Brain pericyte (primary cell): ENCODE measurements around the gene MUC13.

ENCODE experiments used
- DNase-seq: peaks from one replicate; pipeline ENCODE4 v3.0.0-alpha.2; 2012; ENCODE audit warnings: low read depth, low spot score

Gene MUC13

DNA sequence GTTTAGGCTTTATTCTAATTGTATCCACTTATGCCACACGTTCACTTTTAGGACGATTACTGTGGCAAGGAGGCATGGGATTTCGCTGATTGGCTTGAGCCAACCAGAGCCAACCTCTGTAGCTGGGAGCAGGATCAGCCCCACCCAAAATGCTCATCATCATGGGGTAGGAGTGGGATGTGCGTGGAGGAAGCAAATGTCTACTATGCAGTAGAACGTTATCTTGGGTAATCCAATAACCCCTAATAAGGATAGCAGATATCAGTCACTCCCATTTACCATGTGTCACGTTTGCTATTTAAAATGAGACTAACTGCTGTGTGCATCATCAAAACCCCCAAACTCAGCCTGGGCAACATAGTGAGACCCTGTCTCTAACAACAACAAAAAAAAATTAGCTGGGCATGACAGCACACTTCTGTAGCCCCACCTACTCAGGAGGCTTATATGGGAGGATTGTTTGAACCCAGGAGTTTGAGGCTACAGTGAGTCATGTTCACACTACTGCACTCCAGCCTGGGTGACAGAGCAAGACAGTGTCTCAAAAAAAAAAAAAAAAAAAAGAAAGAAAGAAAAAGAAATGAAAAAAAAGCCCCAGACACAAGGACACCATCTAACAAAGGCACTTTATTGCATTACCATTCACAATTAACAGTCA lies 29.6 kb downstream of the MUC13 start:
- DNase-seq: no peak

DNA sequence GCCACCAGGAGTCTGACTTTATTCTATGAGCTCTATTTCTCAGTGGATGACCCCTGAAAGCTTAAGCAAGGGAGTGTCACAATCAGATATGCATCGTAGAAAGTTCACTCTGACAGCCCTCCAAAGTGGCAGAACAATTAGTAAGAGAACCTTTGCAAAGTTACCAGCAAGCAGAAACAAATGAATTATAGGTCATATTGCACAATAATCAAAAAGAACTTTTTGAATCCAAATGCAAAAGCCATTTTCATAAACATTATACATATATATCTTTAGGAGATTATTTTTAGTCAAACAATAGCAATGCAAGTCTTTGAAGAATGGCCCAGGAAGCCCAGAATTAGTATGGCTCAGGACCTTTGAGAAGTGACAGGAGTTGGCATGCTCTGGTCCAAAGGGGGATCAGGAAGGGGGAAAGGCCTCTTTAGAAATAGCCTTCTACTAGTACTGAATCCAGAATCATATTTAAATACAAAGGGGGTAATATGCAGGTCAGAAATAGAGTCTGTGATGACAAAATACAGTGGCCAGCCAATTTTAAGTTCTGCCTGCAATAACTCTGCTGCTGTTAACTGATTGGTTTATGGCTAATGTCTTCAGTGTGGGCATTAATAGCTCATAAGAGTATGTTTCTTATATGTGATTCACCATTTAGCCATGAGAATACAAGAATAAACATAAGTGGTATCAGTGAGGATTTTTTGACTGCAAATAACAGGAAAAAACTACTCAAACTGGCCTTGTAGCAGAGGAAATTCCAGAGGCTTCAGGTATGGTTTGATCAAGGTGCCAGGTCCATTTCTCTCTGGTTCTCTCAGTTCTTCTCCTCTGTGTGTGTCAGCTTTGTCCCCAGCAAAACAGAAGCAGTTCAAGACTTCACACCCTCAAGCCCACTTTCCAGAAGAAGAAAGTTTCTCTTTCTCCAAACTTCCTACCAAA lies 30.4 kb downstream of the MUC13 start:
- no peak for DNase-seq

DNA sequence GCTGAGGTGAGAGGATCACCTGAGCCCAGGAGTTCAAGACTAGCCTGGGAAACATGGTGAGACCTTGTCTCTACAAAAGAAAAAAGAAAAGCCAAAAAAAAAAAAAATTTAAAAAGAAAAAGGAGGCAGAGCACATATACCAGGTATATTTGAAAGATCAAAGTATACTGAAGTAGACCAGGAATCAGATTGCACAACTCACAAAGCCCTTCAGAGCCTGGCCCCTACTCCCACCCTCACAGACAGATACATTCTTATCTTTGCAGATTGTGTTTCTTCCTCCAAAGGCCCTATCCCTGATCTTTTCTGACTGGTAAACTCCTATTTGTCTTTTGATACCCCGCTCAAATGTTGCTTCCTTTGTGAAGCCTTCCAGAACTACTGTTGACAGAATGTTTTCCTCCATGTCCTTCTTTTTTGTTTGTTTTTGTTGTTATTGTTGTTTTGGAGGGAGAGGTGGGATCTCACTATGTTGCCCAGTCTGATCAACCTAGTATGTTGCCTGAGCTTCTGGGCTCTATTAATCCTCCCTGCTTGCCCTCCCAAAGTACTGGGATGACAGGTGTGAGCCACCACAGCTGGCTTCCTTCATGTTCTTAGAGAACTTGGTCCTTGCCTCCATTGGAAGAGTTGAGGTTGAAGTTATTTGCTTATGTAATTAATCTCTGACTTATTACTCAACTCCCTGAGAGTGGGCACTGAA lies 37.6 kb downstream of the MUC13 start:
- no peak for DNase-seq

DNA sequence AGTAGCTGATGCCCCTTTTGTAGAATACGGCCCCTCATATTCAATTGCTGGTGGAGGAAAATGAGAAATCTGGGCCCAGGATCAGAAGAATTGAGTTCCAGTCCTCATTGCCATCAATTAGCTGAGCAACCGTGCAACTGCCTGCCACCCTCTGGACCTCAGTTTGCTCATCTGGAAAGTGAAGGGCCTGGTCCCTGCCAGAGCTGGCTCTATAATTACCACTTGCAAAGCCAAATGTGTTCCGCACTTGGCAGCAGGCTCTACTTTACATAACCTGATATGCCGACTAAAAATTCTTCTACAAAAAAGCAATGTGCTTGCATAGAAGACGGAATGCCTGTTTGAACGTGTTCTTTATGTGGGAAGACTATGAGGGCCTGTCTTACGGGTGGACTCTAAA lies 38.8 kb downstream of the MUC13 start:
- DNase-seq: no peak

GRCh38 chr3:124893526-124893925 lies 41.0 kb downstream of the MUC13 start:
- no peak for DNase-seq

DNA sequence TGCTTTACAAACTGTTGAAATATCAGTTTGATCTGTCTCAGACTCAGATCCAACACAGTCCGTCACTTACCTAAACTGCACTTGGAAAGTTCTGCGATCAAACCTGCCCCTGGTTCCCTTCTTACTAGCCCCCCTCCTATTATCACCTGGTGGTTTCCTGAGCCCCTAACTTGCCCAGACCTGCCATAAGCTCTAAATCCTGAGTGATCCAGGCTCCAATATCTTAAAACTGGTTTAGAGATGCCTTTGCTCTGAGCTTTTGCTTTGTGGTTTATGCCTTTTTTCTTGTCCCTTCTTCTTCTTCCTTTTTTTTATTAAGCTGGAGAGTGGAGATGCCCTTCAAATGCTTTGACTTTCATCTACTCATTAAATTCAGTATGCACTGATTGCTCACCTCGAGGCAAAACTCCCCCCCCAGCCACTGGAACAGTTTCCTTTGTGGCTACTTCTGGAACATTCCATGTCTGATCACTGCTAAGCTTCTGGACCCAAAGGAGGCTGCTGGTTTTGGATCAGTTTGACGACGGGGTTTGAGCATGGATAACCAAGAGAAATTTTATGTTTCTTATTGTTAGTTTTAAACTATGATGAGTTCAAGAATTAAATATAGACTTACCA lies 43.9 kb downstream of the MUC13 start:
- DNase-seq: no peak

DNA sequence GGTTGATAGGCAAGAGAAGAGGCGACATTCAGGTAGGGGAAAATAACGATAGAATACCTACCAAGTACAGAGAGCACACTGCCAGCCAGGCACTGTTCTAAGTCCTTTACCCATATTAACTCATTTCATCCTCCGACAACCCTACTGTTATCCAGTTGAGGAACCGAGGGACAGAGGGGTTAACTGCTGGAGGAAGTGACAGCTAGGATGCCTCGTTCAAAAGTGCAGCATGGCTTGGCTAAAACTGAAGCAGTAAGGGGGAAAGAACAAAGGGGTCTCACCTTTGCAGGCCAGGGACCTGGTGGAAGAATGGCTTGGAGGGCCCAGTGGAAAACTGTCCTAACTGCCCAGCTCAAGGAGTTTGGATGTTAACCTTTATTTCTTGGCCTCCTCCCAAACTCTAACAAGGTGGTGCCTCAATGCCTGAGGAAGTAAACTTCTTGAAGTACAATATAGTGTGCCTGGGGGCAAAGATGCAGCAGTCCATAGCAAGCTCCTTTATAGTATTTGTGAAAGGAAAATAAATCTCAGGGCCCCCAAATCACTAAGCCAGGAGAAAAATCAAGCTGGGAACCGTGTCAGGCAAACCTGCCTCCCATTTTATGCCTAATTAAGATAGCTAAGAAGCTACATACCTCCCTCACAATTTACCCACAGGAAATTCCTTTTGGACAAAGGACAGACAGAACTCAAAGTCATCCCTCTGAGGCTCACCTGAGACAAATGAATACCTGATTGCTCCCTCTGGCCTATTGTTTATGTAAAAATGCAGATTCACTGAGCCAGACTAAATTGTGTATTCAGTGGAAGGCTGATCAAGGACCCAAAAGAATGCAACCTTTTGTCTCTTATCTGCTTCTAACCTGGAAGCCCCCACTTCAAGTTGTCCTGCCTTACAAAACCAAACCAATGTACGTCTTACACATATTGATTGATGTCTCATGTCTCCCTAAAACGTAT lies 45.8 kb downstream of the MUC13 start:
- no peak for DNase-seq

DNA sequence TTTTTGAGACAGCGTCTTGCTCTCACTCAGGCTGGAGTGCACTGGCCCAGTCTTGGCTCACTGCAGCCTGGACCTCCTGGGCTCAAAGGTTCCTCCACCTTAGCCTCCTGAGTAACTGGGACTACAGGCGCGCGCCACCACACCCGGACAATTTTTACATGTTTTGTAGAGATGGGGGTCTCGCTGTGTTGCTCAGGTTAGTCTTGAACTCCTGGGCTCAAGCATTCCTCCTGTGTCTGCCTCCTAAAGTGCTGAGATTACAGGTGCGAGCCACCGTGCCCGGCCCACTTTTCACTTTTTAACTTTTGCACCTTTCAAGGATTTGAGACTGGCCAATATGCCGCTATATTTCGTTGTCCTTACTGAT lies 46.6 kb downstream of the MUC13 start:
- no peak for DNase-seq

DNA sequence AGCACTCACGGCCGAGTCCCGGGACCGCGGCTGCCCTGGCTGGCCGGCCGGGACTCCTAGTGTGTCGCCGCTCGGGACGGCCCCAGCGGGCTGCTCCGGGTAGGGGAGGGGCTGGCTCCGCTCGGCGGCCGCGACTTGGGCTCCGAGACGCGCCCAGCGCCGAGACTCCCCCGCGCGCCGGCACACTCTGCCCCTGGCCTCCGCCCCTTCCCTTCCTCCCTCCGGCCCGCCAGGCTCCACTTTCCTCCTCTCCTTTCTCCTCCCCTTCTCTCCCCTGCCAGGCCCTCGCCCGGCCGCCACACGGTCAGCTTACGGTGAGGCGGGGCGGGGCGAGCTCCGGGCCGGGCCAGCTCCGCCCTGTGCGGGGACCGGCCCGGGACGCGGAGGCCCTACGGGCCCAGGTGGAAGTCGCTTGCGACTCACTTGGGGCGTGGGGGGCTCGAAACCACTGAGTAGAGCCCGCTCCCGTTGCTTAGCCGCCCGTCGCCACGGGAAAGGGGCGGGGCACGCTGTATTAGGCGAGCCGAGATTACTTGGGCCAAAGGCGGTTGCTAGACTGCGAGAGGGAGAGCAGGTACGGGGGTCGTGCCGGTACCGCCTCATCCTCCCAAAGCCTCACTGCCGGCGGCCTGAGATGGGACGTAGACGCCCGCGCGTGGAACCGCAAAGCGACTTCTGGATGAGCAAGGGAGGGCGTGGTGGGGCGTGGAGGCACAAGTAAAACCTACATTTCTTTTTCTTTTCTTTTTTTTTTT lies 47.2 kb downstream of the MUC13 start, which contains the start of gene ITGB5:
Gene ITGB5 (minus strand): TSS at position 189 of the 755 bp plus-strand sequence. CDS start 365 bp downstream, outside the sequence.
- DNase-seq: no peak

DNA sequence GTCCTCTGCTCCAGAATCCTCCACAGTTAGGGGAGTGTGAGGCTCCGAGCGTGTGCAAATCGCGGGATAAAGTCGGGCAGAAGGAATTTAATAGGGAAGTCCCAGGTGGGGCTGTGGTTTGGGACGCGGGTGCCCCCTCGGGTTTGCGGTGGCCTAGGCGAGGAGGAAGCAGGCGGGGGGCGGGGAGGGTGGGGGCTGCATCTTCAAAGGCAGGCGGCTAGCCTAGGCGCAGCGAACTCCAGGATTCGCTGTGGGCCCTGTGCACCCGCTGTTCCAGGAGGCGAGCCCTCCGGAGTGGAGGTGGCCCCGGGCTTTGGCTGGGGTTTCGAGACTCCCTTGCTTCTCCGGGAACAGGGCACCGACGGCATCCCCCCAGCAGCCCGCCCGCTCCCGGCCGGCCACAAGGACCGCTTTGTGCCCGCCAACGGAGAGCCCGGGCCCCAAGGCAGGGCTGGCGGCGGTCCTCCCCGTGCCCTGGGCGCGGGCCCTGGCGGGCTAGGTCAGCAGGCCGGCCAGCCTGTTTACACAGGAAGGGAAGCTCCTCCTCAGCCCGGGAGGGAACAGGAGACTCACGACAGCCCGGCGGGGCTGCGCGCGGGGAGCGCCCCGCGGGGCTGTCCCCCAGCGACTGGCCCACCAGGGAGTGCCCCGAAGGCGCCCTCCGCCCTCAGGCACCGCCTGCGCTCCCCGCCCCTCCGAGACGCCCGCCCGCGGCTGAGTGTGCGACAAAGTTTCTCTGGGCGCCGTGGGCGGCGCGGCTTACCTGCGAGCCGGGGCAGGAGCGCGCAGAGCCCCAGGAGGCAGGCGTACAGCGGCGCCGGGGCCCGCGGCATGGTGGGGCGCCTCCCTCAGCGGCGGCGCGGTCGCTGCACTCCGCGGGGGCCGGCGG lies 48.1 kb downstream of the MUC13 start:
- DNase-seq: no peak

DNA sequence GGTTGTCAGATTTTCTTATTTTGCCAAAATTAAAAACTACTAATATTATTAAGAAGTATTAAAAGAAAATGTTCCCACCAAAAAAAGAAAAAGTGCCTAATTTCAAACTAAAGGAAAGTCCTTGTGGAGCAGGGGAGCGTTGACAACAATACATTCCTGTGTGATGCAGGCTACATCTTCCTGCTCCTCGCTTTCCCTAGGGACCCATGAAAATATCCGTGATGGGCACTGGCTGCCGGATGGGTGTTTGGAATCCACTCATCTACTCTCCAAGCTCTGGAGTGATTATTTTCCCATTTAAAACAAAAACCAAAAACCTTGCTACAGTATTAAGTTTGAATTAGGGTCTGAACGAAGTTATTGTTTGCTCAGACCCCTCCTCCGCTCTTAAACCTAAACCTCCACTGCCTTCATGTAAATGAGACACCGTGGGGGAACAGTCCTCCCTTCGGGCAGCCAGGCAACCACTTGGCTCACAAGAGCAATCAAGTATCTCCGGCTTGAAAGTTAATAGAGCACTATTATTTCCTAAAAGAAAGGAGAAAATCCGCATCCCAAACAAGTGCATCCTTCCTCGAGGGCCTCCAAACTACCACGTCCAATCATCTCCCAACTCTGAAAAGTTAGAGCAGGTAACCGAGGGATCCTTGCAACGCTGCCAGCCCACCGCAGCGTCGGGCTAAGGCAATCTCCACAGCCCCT lies 48.9 kb downstream of the MUC13 start:
- no peak for DNase-seq

- DNase-seq: no peak
Measured at GRCh38 chr3:124884474-124885101, 50.0 kb downstream of the MUC13 start.

DNA sequence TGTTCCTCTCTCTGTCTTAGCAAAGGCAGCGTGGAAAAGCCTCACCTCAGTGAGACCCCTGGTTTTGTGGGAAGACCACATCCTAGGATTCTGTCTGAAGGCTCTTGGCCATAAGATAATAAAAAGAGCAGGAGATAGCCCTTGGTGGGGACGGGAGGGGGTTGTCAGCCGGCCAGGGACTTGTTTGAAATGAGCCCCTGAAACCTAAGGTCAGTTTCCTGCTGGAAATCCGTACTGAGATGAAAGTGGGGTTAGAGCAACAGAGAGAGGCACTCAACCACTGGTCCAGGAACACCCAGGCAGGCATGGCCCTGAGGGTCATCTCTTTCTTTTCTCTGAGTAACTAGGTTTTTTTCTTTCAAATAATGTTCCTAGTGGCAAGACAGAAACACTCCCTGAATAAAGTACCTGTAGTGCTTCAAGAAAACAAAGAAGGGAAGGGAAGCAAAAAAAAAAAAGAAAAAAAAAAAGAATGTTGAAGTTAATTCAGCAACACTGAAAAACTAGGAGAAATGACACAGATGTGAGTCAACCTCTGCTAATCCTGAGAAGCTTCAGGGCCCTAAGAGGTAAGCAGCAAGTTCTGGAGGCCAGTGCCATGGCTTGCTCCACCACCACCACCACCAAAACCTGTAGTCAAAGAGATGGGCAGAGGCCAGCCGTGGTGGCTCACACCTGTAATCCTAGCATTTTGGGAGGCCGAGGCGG lies 50.6 kb downstream of the MUC13 start:
- DNase-seq: no peak

- no peak for DNase-seq
Measured at GRCh38 chr3:124882816-124883747, 51.5 kb downstream of the MUC13 start.

DNA sequence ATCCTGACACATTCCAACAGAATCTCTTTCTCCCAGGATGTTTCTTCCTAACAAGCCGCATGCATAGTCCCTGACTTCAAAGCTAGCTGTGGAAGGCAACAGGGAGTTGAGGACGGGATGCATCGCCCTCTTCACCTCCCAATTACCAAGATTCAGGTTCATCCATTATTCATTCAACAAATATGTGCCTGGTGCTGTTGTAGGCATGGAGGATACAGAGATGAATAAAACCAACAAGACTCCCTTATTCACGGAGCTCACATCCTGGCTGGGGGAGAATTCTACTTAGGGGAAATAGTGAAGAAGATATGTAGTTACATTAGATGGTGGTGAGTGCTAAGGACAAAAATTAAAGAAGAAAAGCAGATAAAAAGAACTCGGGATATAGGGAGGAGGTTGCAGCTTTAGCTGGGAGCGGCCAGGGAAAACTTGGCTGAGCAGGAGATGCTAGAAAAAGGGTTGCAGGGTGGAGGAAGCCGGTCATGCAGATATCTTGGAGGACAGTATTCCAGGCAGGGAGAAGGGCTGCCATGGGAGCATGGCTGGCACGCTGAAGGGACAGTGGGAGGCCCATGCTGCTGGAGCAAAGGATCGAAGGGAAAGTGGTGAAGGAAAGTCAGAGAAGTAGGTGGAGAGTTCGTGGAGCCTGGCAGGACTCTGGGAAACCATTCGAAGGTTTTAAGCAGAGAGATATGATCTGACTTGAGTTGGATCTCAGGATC lies 52.4 kb downstream of the MUC13 start:
- DNase-seq: no peak

- DNase-seq: no peak
Measured at GRCh38 chr3:124879337-124879680, 55.2 kb downstream of the MUC13 start.
